MM.1S (cell line): ENCODE data around the gene GNMT.

Source experiments
- DNase-seq: peaks from one replicate; pipeline ENCODE4 v3.0.0-alpha.2; 2015
- H2AFZ ChIP-seq: fragments of 300-600 bp; sonication (generic); 2 replicates; pipeline ENCODE4 v1.6.0; 2016; ENCODE audit warnings: antibody characterized with exemption, low read length
- H3F3A ChIP-seq: fragments of 300-600 bp; sonication (generic); 2 replicates; pipeline ENCODE4 v1.6.1; 2016; ENCODE audit warnings: mild to moderate bottlenecking, antibody characterized with exemption, low read length, moderate library complexity, mixed read lengths; ENCODE audit not compliant: insufficient read depth
- H3K27ac ChIP-seq: fragments of 300-600 bp; sonication (generic); 2 replicates; pipeline ENCODE4 v1.5.1; 2016; ENCODE audit warnings: mild to moderate bottlenecking, low read length
- H3K27me3 ChIP-seq: fragments of 300-600 bp; sonication (generic); replicated peaks from 2 replicates; pipeline ENCODE4 v1.6.0; 2016; ENCODE audit warnings: low read length; ENCODE audit not compliant: insufficient read depth
- H3K36me3 ChIP-seq: fragments of 300-600 bp; sonication (generic); replicated peaks from 2 replicates; pipeline ENCODE4 v1.6.1; 2016; ENCODE audit warnings: mild to moderate bottlenecking, low read length, mixed read lengths; ENCODE audit not compliant: insufficient read depth
- H3K4me1 ChIP-seq: fragments of 300-600 bp; sonication (generic); 2 replicates; pipeline ENCODE4 v1.6.1; 2016; ENCODE audit warnings: low read length, mixed read lengths
- H3K4me2 ChIP-seq: fragments of 300-600 bp; sonication (generic); 2 replicates; pipeline ENCODE4 v1.6.0; 2016; ENCODE audit warnings: low read depth, low read length
- H3K4me3 ChIP-seq: fragments of 300-600 bp; sonication (generic); 2 replicates; pipeline ENCODE4 v1.5.1; 2016; ENCODE audit warnings: low read length, mixed read lengths
- H3K79me2 ChIP-seq: fragments of 300-600 bp; sonication (generic); 2 replicates; pipeline ENCODE4 v1.6.1; 2016; ENCODE audit warnings: mixed run types, low read length, mixed read lengths
- H3K9ac ChIP-seq: fragments of 300-600 bp; sonication (generic); 2 replicates; pipeline ENCODE4 v1.6.1; 2016; ENCODE audit warnings: low read length, mixed read lengths
- H3K9me2 ChIP-seq: fragments of 300-600 bp; sonication (generic); replicated peaks from 2 replicates; pipeline ENCODE4 v1.6.1; 2016; ENCODE audit warnings: mild to moderate bottlenecking, low read length, mixed read lengths; ENCODE audit not compliant: insufficient read depth
- H3K9me3 ChIP-seq: fragments of 300-600 bp; sonication (generic); replicated peaks from 2 replicates; pipeline ENCODE4 v1.6.1; 2016; ENCODE audit warnings: mild to moderate bottlenecking, low read length, mixed read lengths; ENCODE audit not compliant: insufficient read depth
- H4K20me1 ChIP-seq: fragments of 300-600 bp; sonication (generic); 2 replicates; pipeline ENCODE4 v1.6.1; 2016; ENCODE audit warnings: mild to moderate bottlenecking, low read length, moderate library complexity, mixed read lengths; ENCODE audit not compliant: insufficient read depth
- CTCF ChIP-seq: fragments of 300-600 bp; sonication (generic); IDR thresholded peaks from 2 replicates; pipeline ENCODE4 v1.5.1; 2016; ENCODE audit warnings: antibody characterized with exemption, low read length, mixed read lengths
- EZH2 ChIP-seq: fragments of 300-600 bp; sonication (generic); optimal IDR thresholded peaks from 2 replicates; pipeline ENCODE3; 2017; ENCODE audit warnings: low read depth, mild to moderate bottlenecking, antibody characterized with exemption, low read length, mixed read lengths
- EZH2phosphoT487 ChIP-seq: fragments of 300-600 bp; sonication (generic); IDR thresholded peaks from 2 replicates; pipeline ENCODE4 v1.6.1; 2018; ENCODE audit warnings: antibody characterized with exemption, low read length

GNMT gene

GRCh38 chr6:42971746-42972327 lies 11.3 kb downstream of the GNMT start:
- no peaks in the 10 kb centered on the region for H3K4me1 ChIP-seq
- no peak overlapping the region for H3K4me2 ChIP-seq
- H3F3A ChIP-seq = no peaks in the 10 kb centered on the region
- no peak overlapping the region for H2AFZ ChIP-seq
- H3K9me2 ChIP-seq = no peaks in the 10 kb centered on the region
- no peak overlapping the region for H3K9ac ChIP-seq
- H3K79me2 ChIP-seq = 0 out of 2 replicates have a peak, but pooled peaks cover 2% of the 10 kb centered on the region
- H3K36me3 ChIP-seq = no peaks in the 10 kb centered on the region
- no peak for TF ChIP-seq CTCF
- no peak for TF ChIP-seq EZH2phosphoT487
- no peak for TF ChIP-seq EZH2
- H3K27ac ChIP-seq = no peak overlapping the region
- H3K9me3 ChIP-seq = no peaks in the 10 kb centered on the region
- H3K4me3 ChIP-seq = no peak overlapping the region
- no peaks in the 10 kb centered on the region for H3K27me3 ChIP-seq
- no peak for DNase-seq
- no peaks in the 10 kb centered on the region for H4K20me1 ChIP-seq

- Histone ChIP-seq H3K36me3 (no peaks in the 10 kb centered on the region), H3K9me2 (no peaks in the 10 kb centered on the region), H3F3A (no peaks in the 10 kb centered on the region)
Measured at GRCh38 chr6:42973926-42974325, 13.4 kb downstream of the GNMT start.

GRCh38 chr6:42974919-42975505 lies 14.5 kb downstream of the GNMT start:
- no peaks in the 10 kb centered on the region for H3K9me3 ChIP-seq
- H3K9ac ChIP-seq = no peak overlapping the region
- H2AFZ ChIP-seq = no peak overlapping the region
- H3K4me1 ChIP-seq = peaks cover 9% of the 10 kb centered on the region
- H3K4me3 ChIP-seq = no peak overlapping the region
- no peaks in the 10 kb centered on the region for H3K27me3 ChIP-seq
- DNase-seq = no peak
- TF ChIP-seq EZH2 (no peak), CTCF (no peak), EZH2phosphoT487 (no peak)
- peaks cover 17% of the 10 kb centered on the region for H3K79me2 ChIP-seq
- H3K4me2 ChIP-seq = no peak overlapping the region
- no peaks in the 10 kb centered on the region for H3K9me2 ChIP-seq
- H3K27ac ChIP-seq = no peak overlapping the region
- H3F3A ChIP-seq = 0 out of 2 replicates have a peak, but pooled peaks cover 5% of the 10 kb centered on the region
- H3K36me3 ChIP-seq = no peaks in the 10 kb centered on the region
- H4K20me1 ChIP-seq = no peaks in the 10 kb centered on the region

More at GRCh38 chr6:42973926-42974325, 13.4 kb downstream of the GNMT start:
- H3K4me1 ChIP-seq = peaks cover 4% of the 10 kb centered on the region; the same call in 1 of the 2 replicates
- no peak overlapping the region for H3K4me2 ChIP-seq
- H3K4me3 ChIP-seq = no peak overlapping the region
- H2AFZ ChIP-seq = no peak overlapping the region
- no peaks in the 10 kb centered on the region for H3K27me3 ChIP-seq
- no peaks in the 10 kb centered on the region for H3K9me3 ChIP-seq
- H3K9ac ChIP-seq = no peak overlapping the region
- H3K79me2 ChIP-seq = peaks cover 17% of the 10 kb centered on the region
- H4K20me1 ChIP-seq = no peaks in the 10 kb centered on the region
- no peak overlapping the region for H3K27ac ChIP-seq
- DNase-seq = no peak
- TF ChIP-seq EZH2phosphoT487 = no peak
- no peak for TF ChIP-seq EZH2

GRCh38 chr6:42978487-42978838 lies 17.9 kb downstream of the GNMT start:
- Histone ChIP-seq H3K36me3 (no peaks in the 10 kb centered on the region), H3K9ac (peak overlapping the region; percentile 83), H3F3A (0 out of 2 replicates have a peak, but pooled peaks cover 5% of the 10 kb centered on the region), H3K27ac (peak overlapping the region; percentile 40; the same call in 1 of the 2 replicates), H3K9me3 (no peaks in the 10 kb centered on the region), H3K4me1 (peaks cover 9% of the 10 kb centered on the region), H2AFZ (peak overlapping the region; percentile 79), H3K4me2 (peak overlapping the region; percentile 76), H4K20me1 (no peaks in the 10 kb centered on the region), H3K9me2 (no peaks in the 10 kb centered on the region), H3K27me3 (no peaks in the 10 kb centered on the region), H3K79me2 (peaks cover 17% of the 10 kb centered on the region), H3K4me3 (peak overlapping the region; percentile 97)
- no peak for DNase-seq
- TF ChIP-seq EZH2phosphoT487 (no peak), CTCF (no peak), EZH2 (no peak)
